ENCODE measurements around the gene MS4A3. TPM values are rescaled to one million over a fixed set of nuclear protein-coding genes. Genes with fewer than 3 reads are reported as not detected.
"Not testable (repeated sequence)": the region's sequence is repeated elsewhere in the genome, so short reads cannot be mapped to it uniquely, and the experiment has no call there.

MS4A3 gene, protein sequence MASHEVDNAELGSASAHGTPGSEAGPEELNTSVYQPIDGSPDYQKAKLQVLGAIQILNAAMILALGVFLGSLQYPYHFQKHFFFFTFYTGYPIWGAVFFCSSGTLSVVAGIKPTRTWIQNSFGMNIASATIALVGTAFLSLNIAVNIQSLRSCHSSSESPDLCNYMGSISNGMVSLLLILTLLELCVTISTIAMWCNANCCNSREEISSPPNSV
- under 1 TPM in 1 of 2 donors, not detected in 1; 0.50 TPM for total RNA-seq

DNA sequence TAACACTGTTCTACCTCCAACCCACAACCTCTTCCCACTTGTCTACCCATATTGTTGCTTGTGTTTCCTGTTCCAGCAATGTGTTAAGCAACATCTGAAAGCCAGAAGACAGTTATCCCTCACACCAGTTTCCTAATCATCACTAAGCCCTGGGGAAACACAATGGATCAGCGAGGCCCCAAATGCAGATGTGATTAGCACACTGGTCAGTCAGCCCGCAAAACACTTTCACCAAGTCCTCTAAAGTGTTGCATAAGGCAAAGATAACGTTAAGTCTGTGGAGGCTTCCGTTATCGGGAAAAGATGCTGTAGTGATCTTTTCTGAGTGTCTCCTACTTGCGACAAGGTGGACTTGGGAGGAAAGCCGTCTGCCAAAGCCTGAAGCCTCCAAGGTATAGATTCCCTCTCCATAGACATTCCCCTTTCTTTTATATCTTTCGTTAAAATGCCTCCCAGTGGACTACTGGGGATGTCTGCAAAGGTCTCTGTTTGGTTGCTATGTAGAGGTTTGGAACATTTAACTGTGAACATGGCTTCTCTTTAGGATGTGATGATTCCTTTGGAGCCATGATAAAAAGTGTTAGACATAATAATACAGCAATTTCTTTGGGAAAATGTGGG lies at the start of gene MS4A3:
Gene MS4A3, plus strand, starts transcription at position 317 of the 621 bp plus-strand sequence. CDS start 4,496 bp downstream, outside the sequence.
- no peak for DNase-seq (ENCODE audit: low spot score)
- H3K36me3 Mint-ChIP-seq = no peaks in the 10 kb centered on the region
- no peak for ATAC-seq
- H3K9me3 Mint-ChIP-seq = peaks cover 6% of the 10 kb centered on the region
- H3K27me3 Mint-ChIP-seq = peaks cover 2 to 16% of the 10 kb centered on the region in 2 donors
- peaks cover 0 to 6% of the 10 kb centered on the region in 2 donors for H3K4me1 Mint-ChIP-seq (ENCODE audit: low read depth in 2 of 2)
- H3K27ac Mint-ChIP-seq = peak within 1 kb of the TSS in 1 of 2 donors; percentile 45
- no peak within 1 kb of the TSS for H3K4me3 Mint-ChIP-seq

DNA sequence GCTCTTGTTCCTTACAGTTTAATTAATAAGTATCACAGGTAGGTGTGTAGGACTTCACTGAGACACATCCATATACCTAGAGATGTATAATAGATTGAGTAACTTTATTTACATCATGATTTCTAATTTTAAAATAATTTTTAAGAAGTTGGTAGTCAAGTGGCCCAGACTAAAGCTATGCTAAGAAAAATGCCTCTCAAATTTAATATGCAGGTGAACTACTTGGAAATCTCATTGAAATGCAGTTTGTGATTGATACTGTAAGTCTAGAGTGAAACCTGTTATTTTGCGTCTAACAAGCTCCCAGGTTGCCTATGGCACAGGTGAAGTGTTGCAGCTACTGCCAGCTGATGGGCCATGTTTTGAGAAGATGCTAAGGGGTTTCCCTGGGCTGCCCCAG lies 39.6 kb upstream of the MS4A3 start, which contains the start of gene OOSP4B:
Gene OOSP4B, plus strand, starts transcription at position 301 of the 400 bp plus-strand sequence.
- no peak within 1 kb of the TSS for H3K27ac Mint-ChIP-seq

DNA sequence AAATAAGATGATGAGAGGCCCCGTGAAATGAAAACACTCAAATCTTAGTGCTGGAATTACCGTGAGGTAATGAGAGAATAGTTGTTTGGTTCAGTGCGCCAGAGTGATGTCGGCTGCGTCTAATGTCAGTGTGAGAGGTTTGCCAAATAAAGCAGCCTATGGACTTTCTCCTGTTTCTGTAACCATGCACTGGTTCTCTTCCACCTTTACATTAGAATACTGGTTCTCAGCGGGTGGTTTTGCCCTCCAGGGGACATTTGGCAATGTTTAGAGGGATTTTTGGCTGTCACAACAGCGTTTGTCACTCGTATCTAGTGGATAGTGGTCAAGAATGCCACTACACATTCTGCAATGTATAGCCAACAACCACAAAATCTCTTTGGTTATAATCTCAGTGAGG lies 38.4 kb upstream of the MS4A3 start:
- ATAC-seq = no peak

More for the DNA sequence above, 39.6 kb upstream of the MS4A3 start, which contains the start of gene OOSP4B:
- peaks cover 0 to 5% of the 10 kb centered on the region in 2 donors for H3K27me3 Mint-ChIP-seq
- no peaks in the 10 kb centered on the region for H3K36me3 Mint-ChIP-seq
- DNase-seq (ENCODE audit: low spot score) (no peak), ATAC-seq (no peak)
- no peaks in the 10 kb centered on the region for H3K9me3 Mint-ChIP-seq
- no peaks in the 10 kb centered on the region for H3K4me1 Mint-ChIP-seq (ENCODE audit: low read depth in 2 of 2)
- no peak within 1 kb of the TSS for H3K4me3 Mint-ChIP-seq

DNA sequence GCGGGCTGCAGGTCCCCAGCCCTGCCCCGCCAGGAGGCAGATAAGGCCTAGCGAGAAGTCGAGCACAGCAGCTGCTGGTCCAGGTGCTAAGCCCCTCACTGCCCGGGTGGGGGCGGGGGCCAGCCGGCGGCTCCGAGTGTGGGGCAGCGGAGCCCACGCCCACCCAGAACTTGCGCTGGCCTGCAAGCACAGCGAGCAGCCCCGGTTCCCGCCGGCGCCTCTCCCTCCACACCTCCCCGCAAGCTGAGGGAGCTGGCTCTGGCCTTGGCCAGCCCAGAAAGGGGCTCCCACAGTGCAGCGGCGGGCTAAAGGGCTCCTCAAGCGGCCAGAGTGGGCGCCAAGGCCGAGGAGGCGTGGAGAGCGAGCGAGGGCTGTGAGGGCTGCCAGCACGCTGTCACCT lies 36.1 kb upstream of the MS4A3 start:
- not testable (repeated sequence) for H3K9me3 Mint-ChIP-seq; H3K27ac Mint-ChIP-seq; H3K4me3 Mint-ChIP-seq; H3K4me1 Mint-ChIP-seq (ENCODE audit: low read depth in 2 of 2); H3K27me3 Mint-ChIP-seq; DNase-seq (ENCODE audit: low spot score); ATAC-seq; H3K36me3 Mint-ChIP-seq

More for the DNA sequence above, 38.4 kb upstream of the MS4A3 start:
- no peak overlapping the region for H3K4me3 Mint-ChIP-seq
- H3K9me3 Mint-ChIP-seq = no peaks in the 10 kb centered on the region
- no peaks in the 10 kb centered on the region for H3K4me1 Mint-ChIP-seq (ENCODE audit: low read depth in 2 of 2)
- H3K27ac Mint-ChIP-seq = no peak overlapping the region
- peaks cover 0 to 5% of the 10 kb centered on the region in 2 donors for H3K27me3 Mint-ChIP-seq
- DNase-seq (ENCODE audit: low spot score) = no peak
- no peaks in the 10 kb centered on the region for H3K36me3 Mint-ChIP-seq

DNA sequence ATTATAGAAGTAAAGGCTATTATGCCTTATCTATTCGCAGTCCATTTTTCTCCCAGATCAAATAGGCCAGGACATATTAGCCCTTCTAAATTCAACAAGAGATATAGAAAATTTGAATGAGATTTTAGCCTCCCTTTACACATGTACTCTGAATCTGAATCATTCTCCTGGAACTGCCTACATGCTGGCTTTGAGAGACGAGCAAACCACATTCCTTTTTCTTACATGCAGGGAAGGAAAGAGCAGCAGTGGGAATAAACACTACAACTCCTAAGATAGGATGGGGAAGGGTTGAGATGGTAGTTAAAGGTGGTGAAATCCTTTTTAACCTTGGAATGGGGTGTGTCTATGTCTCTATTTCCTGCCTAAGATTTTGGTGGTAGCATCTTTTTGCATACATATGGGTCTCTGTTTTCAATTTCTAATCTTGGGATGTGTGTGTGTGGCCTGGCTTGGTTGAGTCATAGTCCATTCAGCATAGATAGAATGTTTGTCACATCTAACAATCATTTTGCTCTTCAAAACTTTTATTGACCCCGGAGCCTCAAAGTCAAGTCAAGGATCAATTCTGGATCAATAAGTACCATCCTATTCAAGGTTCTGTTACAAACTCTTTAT lies 27.3 kb upstream of the MS4A3 start:
- H3K4me1 Mint-ChIP-seq (ENCODE audit: low read depth in 2 of 2) = no peaks in the 10 kb centered on the region
- no peak overlapping the region for H3K27ac Mint-ChIP-seq
- no peaks in the 10 kb centered on the region for H3K27me3 Mint-ChIP-seq
- no peak for ATAC-seq
- H3K4me3 Mint-ChIP-seq = no peak overlapping the region
- H3K36me3 Mint-ChIP-seq = no peaks in the 10 kb centered on the region
- no peak for DNase-seq (ENCODE audit: low spot score)
- no peaks in the 10 kb centered on the region for H3K9me3 Mint-ChIP-seq

DNA sequence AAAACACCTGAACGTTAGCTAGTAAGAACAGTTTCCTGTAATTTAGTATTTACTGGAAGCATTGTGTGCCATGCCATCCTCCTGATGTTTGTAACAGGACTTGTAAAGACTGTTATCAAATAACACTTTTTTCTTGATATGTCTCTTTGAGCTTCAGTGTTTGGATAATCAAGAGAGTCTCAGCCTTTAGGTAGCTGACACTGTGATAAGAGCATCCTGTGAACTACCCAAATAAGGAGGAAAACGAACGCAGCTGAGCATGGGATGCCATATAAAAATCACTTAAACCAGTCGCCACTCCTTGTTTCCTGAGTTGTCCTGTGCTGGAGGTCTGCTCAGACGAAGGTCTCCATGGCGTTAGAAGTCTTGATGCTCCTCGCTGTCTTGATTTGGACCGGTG lies 16.4 kb upstream of the MS4A3 start, which contains the start of gene OOSP2:
Gene OOSP2, plus strand, starts transcription at position 301 of the 400 bp plus-strand sequence. Its CDS starts 51 bp downstream, at position 352.
- H3K27me3 Mint-ChIP-seq = peaks cover 4 to 14% of the 10 kb centered on the region in 2 donors
- DNase-seq (ENCODE audit: low spot score) = no peak
- no peak within 1 kb of the TSS for H3K4me3 Mint-ChIP-seq
- no peaks in the 10 kb centered on the region for H3K36me3 Mint-ChIP-seq
- no peak within 1 kb of the TSS for H3K27ac Mint-ChIP-seq
- H3K9me3 Mint-ChIP-seq = no peaks in the 10 kb centered on the region
- ATAC-seq = no peak
- no peaks in the 10 kb centered on the region for H3K4me1 Mint-ChIP-seq (ENCODE audit: low read depth in 2 of 2)

DNA sequence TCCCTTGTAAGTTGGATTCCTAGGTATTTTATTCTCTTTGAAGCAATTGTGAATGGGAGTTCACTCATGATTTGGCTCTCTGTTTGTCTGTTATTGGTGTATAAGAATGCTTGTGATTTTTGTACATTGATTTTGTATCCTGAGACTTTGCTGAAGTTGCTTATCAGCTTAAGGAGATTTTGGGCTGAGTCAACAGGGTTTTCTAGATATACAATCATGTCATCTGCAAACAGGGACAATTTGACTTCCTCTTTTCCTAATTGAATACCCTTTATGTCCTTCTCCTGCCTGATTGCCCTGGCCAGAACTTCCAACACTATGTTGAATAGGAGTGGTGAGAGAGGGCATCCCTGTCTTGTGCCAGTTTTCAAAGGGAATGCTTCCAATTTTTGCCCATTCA lies 6.0 kb upstream of the MS4A3 start:
- H3K4me1 Mint-ChIP-seq (ENCODE audit: low read depth in 2 of 2); H3K9me3 Mint-ChIP-seq; H3K36me3 Mint-ChIP-seq; DNase-seq (ENCODE audit: low spot score); H3K4me3 Mint-ChIP-seq; H3K27ac Mint-ChIP-seq; ATAC-seq: not testable (repeated sequence)
- peaks cover 0 to 21% of the 10 kb centered on the region in 2 donors for H3K27me3 Mint-ChIP-seq

DNA sequence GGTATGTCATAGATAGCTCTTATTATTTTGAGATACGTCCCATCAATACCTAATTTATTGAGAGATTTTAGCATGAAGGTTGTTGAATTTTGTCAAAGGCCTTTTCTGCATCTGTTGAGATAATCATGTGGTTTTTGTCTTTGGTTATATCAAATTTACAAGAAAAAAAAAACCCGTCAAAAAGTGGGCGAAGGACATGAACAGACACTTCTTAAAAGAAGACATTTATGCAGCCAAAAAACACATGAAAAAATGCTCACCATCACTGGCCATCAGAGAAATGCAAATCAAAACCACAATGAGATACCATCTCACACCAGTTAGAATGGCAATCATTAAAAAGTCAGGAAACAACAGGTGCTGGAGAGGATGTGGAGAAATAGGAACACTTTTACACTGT lies 5.6 kb upstream of the MS4A3 start:
- not testable (repeated sequence) for DNase-seq (ENCODE audit: low spot score); H3K4me3 Mint-ChIP-seq; H3K4me1 Mint-ChIP-seq (ENCODE audit: low read depth in 2 of 2); H3K27ac Mint-ChIP-seq; H3K36me3 Mint-ChIP-seq; ATAC-seq; H3K9me3 Mint-ChIP-seq
- peaks cover 0 to 20% of the 10 kb centered on the region in 2 donors for H3K27me3 Mint-ChIP-seq

DNA sequence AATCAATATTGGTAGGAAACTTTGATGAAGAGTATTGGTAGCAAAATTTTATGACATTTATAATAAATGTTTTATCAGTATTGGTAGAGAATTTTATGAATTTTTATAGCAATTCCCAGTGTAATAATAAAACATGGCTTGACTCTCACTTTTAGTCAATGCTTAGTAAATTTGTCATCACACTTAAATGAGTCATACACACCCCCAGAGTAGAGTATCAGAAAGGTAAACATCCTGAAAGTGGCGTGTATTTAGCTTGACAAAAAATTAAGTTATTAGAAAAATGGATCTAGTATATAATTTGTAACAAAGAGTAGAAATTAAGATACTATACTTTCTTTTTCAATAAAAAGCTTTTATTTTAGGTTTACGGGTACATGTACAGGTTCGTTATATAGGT lies 2.6 kb downstream of the MS4A3 start:
- H3K4me3 Mint-ChIP-seq = peak overlapping the region; percentile 18
- peaks cover 0 to 6% of the 10 kb centered on the region in 2 donors for H3K4me1 Mint-ChIP-seq (ENCODE audit: low read depth in 2 of 2)
- peaks cover 2 to 16% of the 10 kb centered on the region in 2 donors for H3K27me3 Mint-ChIP-seq

DNA sequence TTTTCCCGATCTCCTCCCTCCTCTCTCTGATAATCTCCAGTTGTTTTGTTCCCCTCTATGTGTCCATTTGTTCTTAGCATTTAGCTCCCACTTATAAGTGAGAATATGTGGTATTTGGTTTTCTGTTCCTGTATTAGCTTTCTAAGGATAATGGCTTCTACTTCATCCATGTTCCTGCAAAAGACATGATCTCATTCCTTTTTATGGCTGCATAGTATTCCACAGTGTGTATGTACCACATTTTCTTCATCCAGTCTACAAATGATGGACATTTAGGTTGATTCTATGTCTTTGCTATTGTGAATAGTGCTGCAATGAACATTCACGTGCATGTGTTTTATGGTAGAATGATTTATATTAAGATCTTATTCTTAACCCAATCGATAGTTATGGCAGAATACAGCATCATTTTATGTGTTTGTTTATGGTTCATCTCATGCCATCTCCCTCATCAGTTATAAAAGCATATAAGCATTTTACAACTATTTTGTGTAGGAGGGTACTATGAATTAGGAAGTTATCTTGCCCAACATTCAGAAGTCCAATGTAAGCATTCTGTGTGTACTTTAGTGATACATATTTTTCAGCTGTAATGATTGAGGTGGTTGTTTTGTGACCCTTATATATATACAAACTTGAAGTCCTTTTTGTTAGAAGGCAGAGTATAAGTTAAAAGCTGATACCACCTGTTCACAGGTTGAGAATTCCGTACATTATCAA lies 3.2 kb downstream of the MS4A3 start:
- no peak for DNase-seq (ENCODE audit: low spot score)
- H3K27ac Mint-ChIP-seq = no peak overlapping the region
- peaks cover 0 to 6% of the 10 kb centered on the region in 2 donors for H3K4me1 Mint-ChIP-seq (ENCODE audit: low read depth in 2 of 2)
- no peak for ATAC-seq
- peaks cover 2 to 14% of the 10 kb centered on the region in 2 donors for H3K27me3 Mint-ChIP-seq
- peaks cover 6% of the 10 kb centered on the region for H3K9me3 Mint-ChIP-seq
- H3K36me3 Mint-ChIP-seq = no peaks in the 10 kb centered on the region
- peak overlapping the region; percentile 18 for H3K4me3 Mint-ChIP-seq

More for the DNA sequence above, 2.6 kb downstream of the MS4A3 start:
- no peaks in the 10 kb centered on the region for H3K36me3 Mint-ChIP-seq
- ATAC-seq = no peak
- no peak for DNase-seq (ENCODE audit: low spot score)
- H3K9me3 Mint-ChIP-seq = peaks cover 6% of the 10 kb centered on the region
- H3K27ac Mint-ChIP-seq = no peak overlapping the region

DNA sequence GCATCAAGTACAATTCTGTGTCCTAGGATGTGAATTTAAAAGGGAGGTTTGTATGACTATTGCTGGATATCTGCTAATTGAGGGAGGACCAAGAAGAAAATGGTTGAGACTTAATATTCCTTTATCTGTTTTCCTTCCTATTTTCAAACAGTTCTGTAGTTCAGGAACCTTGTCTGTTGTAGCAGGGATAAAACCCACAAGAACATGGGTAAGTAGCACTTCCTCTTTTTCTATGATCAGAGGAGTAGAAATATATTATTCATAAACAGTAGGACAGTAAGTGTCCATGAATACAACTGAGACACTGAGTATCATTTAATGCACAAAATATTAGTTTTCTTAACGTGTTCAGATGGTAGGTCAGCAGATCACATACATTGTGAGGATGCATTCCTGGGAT lies 7.6 kb downstream of the MS4A3 start:
- no peak for DNase-seq (ENCODE audit: low spot score)
- ATAC-seq = no peak
- Mint-ChIP-seq H3K4me3 (no peak overlapping the region), H3K27ac (no peak overlapping the region), H3K4me1 (ENCODE audit: low read depth in 2 of 2) (no peaks in the 10 kb centered on the region), H3K27me3 (peaks cover 2 to 5% of the 10 kb centered on the region in 2 donors), H3K36me3 (no peaks in the 10 kb centered on the region), H3K9me3 (peaks cover 3% of the 10 kb centered on the region)

DNA sequence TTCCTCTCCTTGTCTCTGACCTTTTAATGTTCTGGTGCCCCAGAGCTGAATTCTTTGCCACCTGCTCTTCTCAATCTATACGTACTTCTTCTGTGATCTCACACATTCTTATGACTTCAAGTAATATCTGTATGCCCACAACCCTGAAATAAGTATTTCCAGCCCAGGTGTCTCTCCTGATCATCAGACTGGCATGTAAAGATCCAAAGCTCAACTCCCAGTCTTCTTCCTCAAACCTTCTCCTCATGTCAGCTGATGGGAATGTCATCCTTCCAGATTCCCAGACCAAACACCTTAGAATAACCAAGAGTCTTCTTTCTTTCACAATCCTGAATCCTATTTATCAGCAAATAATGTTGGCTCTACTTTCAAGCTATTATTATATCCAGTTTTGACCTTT lies 9.3 kb downstream of the MS4A3 start:
- no peaks in the 10 kb centered on the region for H3K9me3 Mint-ChIP-seq
- H3K36me3 Mint-ChIP-seq = no peaks in the 10 kb centered on the region
- no peaks in the 10 kb centered on the region for H3K4me1 Mint-ChIP-seq (ENCODE audit: low read depth in 2 of 2)
- no peak overlapping the region for H3K27ac Mint-ChIP-seq
- H3K4me3 Mint-ChIP-seq = no peak overlapping the region
- no peaks in the 10 kb centered on the region for H3K27me3 Mint-ChIP-seq
- DNase-seq (ENCODE audit: low spot score) = no peak
- ATAC-seq = no peak

DNA sequence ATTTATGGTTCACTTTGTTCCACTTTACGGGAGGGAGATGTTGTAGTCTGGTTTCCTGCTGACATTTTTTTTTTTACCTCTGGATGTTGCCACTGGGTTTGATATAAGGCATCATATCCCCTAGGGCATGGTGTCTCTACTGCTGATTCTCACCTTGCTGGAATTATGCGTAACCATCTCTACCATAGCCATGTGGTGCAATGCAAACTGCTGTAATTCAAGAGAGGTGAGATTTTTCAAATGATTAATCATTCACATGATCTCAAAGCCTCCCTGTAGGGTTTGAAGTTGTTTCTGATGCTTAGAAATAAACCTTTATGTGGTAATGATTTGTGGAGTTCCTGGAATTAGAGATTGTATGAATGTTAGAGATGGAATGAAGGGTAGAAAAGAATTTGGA lies 13.0 kb downstream of the MS4A3 start:
- H3K4me3 Mint-ChIP-seq = no peak overlapping the region
- peaks cover 4 to 8% of the 10 kb centered on the region in 2 donors for H3K27me3 Mint-ChIP-seq
- DNase-seq (ENCODE audit: low spot score) (no peak), ATAC-seq (no peak)
- no peaks in the 10 kb centered on the region for H3K4me1 Mint-ChIP-seq (ENCODE audit: low read depth in 2 of 2)
- H3K27ac Mint-ChIP-seq = no peak overlapping the region
- peaks cover 4% of the 10 kb centered on the region for H3K9me3 Mint-ChIP-seq
- no peaks in the 10 kb centered on the region for H3K36me3 Mint-ChIP-seq
